Liver (tissue), 9 donors: ENCODE measurements around the gene KRTAP26-1. TPM values are rescaled to one million over a fixed set of nuclear protein-coding genes. Genes with fewer than 3 reads are reported as not detected.

Experiments used
- DNase-seq: peaks from one replicate; pipeline ENCODE4 v3.0.0-alpha.2; 2017; ENCODE audit warnings: low spot score
- H3K27ac ChIP-seq, 2 donors: one replicate each; pipeline ENCODE4 v1.7.0; 2013; ENCODE audit warnings: inconsistent platforms in 2 of 2, low read length in 2 of 2, control low read depth in 1 of 2, low read depth in 1 of 2, mild to moderate bottlenecking in 1 of 2
- H3K27me3 ChIP-seq, 4 donors: one replicate each; pipeline versions ENCODE4 v1.6.1 to v1.7.0; 2013; ENCODE audit warnings: low read length in 3 of 4, inconsistent platforms in 1 of 4, mild to moderate bottlenecking in 1 of 4, moderate library complexity in 1 of 4; ENCODE audit not compliant: control insufficient read depth in 4 of 4, insufficient read depth in 4 of 4
- H3K36me3 ChIP-seq, 4 donors: one replicate each; pipeline versions ENCODE4 v1.6.1 to v1.7.0; 2013; ENCODE audit warnings: low read length in 3 of 4, mild to moderate bottlenecking in 3 of 4, low read depth in 1 of 4, moderate library complexity in 1 of 4; ENCODE audit not compliant: control insufficient read depth in 4 of 4, insufficient read depth in 3 of 4
- H3K4me1 ChIP-seq, 4 donors: one replicate each; pipeline versions ENCODE4 v1.6.1 to v1.7.0; 2013; ENCODE audit warnings: low read length in 3 of 4, mild to moderate bottlenecking in 3 of 4, moderate library complexity in 1 of 4; ENCODE audit not compliant: control insufficient read depth in 4 of 4, insufficient read depth in 4 of 4
- H3K4me3 ChIP-seq, 3 donors: one replicate each; pipeline versions ENCODE4 v1.6.1 to v1.7.0; 2013; ENCODE audit warnings: low read length in 3 of 3, control low read depth in 1 of 3, low read depth in 1 of 3, mild to moderate bottlenecking in 1 of 3
- H3K9ac ChIP-seq, 2 donors: one replicate each; pipeline ENCODE4 v1.7.0; 2013; ENCODE audit warnings: low read length in 2 of 2, mild to moderate bottlenecking in 2 of 2, moderate library complexity in 2 of 2, control low read depth in 1 of 2, low read depth in 1 of 2
- H3K9me3 ChIP-seq, 4 donors: one replicate each; pipeline versions ENCODE4 v1.6.1 to v1.7.0; 2013; ENCODE audit warnings: low read length in 3 of 4; ENCODE audit not compliant: control insufficient read depth in 4 of 4
- FOXA1 ChIP-seq: IDR thresholded peaks from 2 replicates; pipeline ENCODE4 v1.6.1; 2016; ENCODE audit warnings: antibody characterized with exemption
- FOXA2 ChIP-seq: IDR thresholded peaks from 2 replicates; pipeline ENCODE4 v1.6.1; 2016; ENCODE audit warnings: antibody characterized with exemption
- GABPA ChIP-seq, 2 donors: IDR thresholded peaks in 1 of 2; conservative IDR thresholded peaks in 1 of 2; 2 replicates each; pipeline ENCODE4 v1.6.1; 2016; ENCODE audit warnings: antibody characterized with exemption in 2 of 2, mild to moderate bottlenecking in 1 of 2, moderate library complexity in 1 of 2
- HNF4G ChIP-seq: IDR thresholded peaks from 2 replicates; pipeline ENCODE4 v1.6.1; 2016; ENCODE audit warnings: antibody characterized with exemption
- JUND ChIP-seq, 2 donors: IDR thresholded peaks; 2 replicates each; pipeline ENCODE4 v1.6.1; 2016; ENCODE audit warnings: antibody characterized with exemption in 2 of 2
- NR2F2 ChIP-seq: IDR thresholded peaks from 2 replicates; pipeline ENCODE4 v1.6.1; 2016; ENCODE audit warnings: antibody characterized with exemption
- RAD21 ChIP-seq, 2 donors: IDR thresholded peaks; 2 replicates each; pipeline ENCODE4 v1.6.1; 2016; ENCODE audit warnings: antibody characterized with exemption in 2 of 2, mild to moderate bottlenecking in 2 of 2
- RXRA ChIP-seq, 2 donors: IDR thresholded peaks; 2 replicates each; pipeline ENCODE4 v1.6.1; 2017 to 2018; ENCODE audit warnings: antibody characterized with exemption in 2 of 2, mild to moderate bottlenecking in 1 of 2
- TAF1 ChIP-seq: conservative IDR thresholded peaks from 2 replicates; pipeline ENCODE4 v1.6.1; 2016; ENCODE audit warnings: antibody characterized with exemption, mild to moderate bottlenecking
- YY1 ChIP-seq: IDR thresholded peaks from 2 replicates; pipeline ENCODE4 v1.6.1; 2016; ENCODE audit warnings: antibody characterized with exemption, mild to moderate bottlenecking
- WGBS: extraction: QIAGEN DNeasy Blood & Tissue Kit; methylation state at CpG from one replicate; pipeline ENCODE4 v1.1.7; 2013; 5-methylcytosine and 5-hydroxymethylcytosine counted together
- polyA plus RNA-seq, 2 donors: library from polyadenylated mRNA; stranded (reverse) in 1 of 2; unstranded in 1 of 2; fragments of 200-250 nt in 1 of 2; fragments of >200 nt in 1 of 2; fragmentation: Nextera tagmentation in 1 of 2; extraction: Ambion mirVana in 1 of 2; gene quantifications; one replicate each; pipeline versions ENCODE4 v1.2.1 to v1.2.3, GENCODE V29; 2013 to 2015
- total RNA-seq, 2 donors: library from RNA; depleted of rRNA; stranded (reverse); fragments of >200 nt; gene quantifications; one replicate each; pipeline ENCODE4 v1.2.3, GENCODE V29; 2014
- TF ChIP-seq, protein P1 (sequence below): IDR thresholded peaks from 2 replicates; pipeline ENCODE4 v1.6.1; 2016; ENCODE audit warnings: antibody characterized with exemption
- TF ChIP-seq, protein P2 (sequence below): IDR thresholded peaks from 2 replicates; pipeline ENCODE4 v1.6.1; 2016; ENCODE audit warnings: antibody characterized with exemption
- TF ChIP-seq, protein P3 (sequence below): IDR thresholded peaks from 2 replicates; pipeline ENCODE4 v1.6.1; 2016; ENCODE audit warnings: antibody characterized with exemption
- TF ChIP-seq, protein P4 (sequence below): IDR thresholded peaks from 2 replicates; pipeline ENCODE4 v1.6.1; 2016; ENCODE audit warnings: antibody characterized with exemption, mild to moderate bottlenecking
- TF ChIP-seq, protein P5 (sequence below): fragments of 150-350 bp; IDR thresholded peaks from 2 replicates; pipeline ENCODE4 v1.5.1; 2017; ENCODE audit warnings: improper control_type of control experiment, low read depth, low read length; ENCODE audit not compliant: missing input control
- donor health status: healthy.
- donor health status: healthy.
- donor health status: healthy.
- donor health status: healthy.
- donor health status: healthy.

Gene KRTAP26-1
- total and polyA plus RNA-seq, 4 donors = not detected

DNA sequence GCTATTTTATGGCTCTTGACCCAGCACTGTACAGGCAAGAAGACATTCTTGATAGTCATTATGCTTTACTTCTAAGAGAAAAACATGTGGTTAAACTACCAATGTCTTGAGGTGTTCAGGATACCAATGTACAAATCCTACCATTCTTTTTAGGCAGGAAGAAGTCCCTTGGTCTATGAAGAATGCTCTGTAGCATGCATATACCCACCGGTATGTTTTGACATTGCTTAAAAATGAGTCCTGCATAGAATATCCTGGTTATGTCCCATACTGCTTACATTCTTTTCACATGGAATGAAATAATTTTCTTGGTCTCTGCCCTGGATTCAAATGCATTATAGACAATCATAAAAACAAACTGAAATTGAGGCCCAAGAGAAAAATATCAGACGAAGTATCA, 12.6 kb upstream of the KRTAP26-1 start:
- H3K4me3 ChIP-seq = no peak overlapping the region
- TF ChIP-seq, protein P1, sequence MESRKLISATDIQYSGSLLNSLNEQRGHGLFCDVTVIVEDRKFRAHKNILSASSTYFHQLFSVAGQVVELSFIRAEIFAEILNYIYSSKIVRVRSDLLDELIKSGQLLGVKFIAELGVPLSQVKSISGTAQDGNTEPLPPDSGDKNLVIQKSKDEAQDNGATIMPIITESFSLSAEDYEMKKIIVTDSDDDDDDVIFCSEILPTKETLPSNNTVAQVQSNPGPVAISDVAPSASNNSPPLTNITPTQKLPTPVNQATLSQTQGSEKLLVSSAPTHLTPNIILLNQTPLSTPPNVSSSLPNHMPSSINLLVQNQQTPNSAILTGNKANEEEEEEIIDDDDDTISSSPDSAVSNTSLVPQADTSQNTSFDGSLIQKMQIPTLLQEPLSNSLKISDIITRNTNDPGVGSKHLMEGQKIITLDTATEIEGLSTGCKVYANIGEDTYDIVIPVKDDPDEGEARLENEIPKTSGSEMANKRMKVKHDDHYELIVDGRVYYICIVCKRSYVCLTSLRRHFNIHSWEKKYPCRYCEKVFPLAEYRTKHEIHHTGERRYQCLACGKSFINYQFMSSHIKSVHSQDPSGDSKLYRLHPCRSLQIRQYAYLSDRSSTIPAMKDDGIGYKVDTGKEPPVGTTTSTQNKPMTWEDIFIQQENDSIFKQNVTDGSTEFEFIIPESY = no peak
- no peak for TF ChIP-seq GABPA (IDR thresholded peaks at IDR 0.05 in 1 of 2, conservative IDR thresholded peaks at IDR 0.05 in 1 of 2)
- TF ChIP-seq, protein P2, sequence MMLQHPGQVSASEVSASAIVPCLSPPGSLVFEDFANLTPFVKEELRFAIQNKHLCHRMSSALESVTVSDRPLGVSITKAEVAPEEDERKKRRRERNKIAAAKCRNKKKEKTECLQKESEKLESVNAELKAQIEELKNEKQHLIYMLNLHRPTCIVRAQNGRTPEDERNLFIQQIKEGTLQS = no peak
- TF ChIP-seq JUND (IDR thresholded peaks at IDR 0.05) = no peak
- TF ChIP-seq, protein P3, sequence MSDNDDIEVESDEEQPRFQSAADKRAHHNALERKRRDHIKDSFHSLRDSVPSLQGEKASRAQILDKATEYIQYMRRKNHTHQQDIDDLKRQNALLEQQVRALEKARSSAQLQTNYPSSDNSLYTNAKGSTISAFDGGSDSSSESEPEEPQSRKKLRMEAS = no peak
- TF ChIP-seq FOXA2 = no peak
- no peak for TF ChIP-seq HNF4G
- TF ChIP-seq NR2F2 = no peak
- TF ChIP-seq FOXA1 = no peak
- no peak for TF ChIP-seq YY1
- TF ChIP-seq TAF1 = no peak
- TF ChIP-seq RAD21 (IDR thresholded peaks at IDR 0.05) = no peak
- TF ChIP-seq RXRA (IDR thresholded peaks at IDR 0.05) = no peak
- TF ChIP-seq, protein P4, sequence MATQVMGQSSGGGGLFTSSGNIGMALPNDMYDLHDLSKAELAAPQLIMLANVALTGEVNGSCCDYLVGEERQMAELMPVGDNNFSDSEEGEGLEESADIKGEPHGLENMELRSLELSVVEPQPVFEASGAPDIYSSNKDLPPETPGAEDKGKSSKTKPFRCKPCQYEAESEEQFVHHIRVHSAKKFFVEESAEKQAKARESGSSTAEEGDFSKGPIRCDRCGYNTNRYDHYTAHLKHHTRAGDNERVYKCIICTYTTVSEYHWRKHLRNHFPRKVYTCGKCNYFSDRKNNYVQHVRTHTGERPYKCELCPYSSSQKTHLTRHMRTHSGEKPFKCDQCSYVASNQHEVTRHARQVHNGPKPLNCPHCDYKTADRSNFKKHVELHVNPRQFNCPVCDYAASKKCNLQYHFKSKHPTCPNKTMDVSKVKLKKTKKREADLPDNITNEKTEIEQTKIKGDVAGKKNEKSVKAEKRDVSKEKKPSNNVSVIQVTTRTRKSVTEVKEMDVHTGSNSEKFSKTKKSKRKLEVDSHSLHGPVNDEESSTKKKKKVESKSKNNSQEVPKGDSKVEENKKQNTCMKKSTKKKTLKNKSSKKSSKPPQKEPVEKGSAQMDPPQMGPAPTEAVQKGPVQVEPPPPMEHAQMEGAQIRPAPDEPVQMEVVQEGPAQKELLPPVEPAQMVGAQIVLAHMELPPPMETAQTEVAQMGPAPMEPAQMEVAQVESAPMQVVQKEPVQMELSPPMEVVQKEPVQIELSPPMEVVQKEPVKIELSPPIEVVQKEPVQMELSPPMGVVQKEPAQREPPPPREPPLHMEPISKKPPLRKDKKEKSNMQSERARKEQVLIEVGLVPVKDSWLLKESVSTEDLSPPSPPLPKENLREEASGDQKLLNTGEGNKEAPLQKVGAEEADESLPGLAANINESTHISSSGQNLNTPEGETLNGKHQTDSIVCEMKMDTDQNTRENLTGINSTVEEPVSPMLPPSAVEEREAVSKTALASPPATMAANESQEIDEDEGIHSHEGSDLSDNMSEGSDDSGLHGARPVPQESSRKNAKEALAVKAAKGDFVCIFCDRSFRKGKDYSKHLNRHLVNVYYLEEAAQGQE = no peak
- no peaks in the 10 kb centered on the region for H3K36me3 ChIP-seq
- WGBS = 76% methylated on average over 2 of the region's 2 CpGs
- H3K9me3 ChIP-seq = no peaks in the 10 kb centered on the region
- no peak for DNase-seq
- peaks cover 0 to 3% (median 0%) of the 10 kb centered on the region in 4 donors for H3K27me3 ChIP-seq
- no peak overlapping the region for H3K9ac ChIP-seq
- no peak overlapping the region for H3K27ac ChIP-seq
- H3K4me1 ChIP-seq = no peaks in the 10 kb centered on the region

DNA sequence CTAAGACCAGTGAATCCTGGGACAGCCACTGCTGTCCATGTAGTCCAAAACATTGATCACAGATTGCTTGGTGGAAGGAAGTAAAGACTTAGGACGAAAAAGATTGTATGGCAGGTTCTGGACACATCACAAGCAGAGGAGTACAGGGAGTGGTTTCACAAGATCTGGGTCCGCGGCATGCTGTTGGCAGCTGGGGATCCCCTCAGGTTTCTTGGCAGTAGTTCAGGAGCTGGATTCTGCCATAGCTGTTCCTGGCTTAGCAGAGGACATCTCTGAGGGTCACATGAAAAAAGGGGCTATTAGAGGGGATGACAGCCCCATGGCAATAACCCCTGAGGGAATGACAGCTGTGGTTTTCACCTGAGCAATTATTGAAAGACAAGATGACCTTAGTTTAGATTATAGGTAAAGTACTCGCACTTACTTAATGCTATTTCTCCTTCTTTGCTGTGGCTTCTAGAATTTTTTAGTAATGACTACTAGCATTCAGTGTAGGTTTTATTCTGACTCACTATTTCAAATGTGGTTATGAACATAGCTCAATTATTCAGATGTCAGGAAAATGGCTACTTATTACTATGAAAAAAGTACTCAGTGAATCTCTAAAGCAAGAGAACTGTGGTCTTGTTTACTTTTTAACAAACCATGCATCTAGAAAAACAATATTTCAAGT, 9.2 kb upstream of the KRTAP26-1 start:
- Histone ChIP-seq H3K9me3 (peaks cover 0 to 7% (median 1%) of the 10 kb centered on the region in 4 donors), H3K4me1 (no peaks in the 10 kb centered on the region), H3K36me3 (no peaks in the 10 kb centered on the region), H3K27ac (no peak overlapping the region), H3K27me3 (peaks cover 0 to 3% (median 0%) of the 10 kb centered on the region in 4 donors), H3K9ac (no peak overlapping the region), H3K4me3 (no peak overlapping the region)
- DNase-seq = no peak
- WGBS = 74% methylated on average over 4 of the region's 4 CpGs
- TF ChIP-seq FOXA2 (no peak), FOXA1 (no peak)
- TF ChIP-seq, protein P5, sequence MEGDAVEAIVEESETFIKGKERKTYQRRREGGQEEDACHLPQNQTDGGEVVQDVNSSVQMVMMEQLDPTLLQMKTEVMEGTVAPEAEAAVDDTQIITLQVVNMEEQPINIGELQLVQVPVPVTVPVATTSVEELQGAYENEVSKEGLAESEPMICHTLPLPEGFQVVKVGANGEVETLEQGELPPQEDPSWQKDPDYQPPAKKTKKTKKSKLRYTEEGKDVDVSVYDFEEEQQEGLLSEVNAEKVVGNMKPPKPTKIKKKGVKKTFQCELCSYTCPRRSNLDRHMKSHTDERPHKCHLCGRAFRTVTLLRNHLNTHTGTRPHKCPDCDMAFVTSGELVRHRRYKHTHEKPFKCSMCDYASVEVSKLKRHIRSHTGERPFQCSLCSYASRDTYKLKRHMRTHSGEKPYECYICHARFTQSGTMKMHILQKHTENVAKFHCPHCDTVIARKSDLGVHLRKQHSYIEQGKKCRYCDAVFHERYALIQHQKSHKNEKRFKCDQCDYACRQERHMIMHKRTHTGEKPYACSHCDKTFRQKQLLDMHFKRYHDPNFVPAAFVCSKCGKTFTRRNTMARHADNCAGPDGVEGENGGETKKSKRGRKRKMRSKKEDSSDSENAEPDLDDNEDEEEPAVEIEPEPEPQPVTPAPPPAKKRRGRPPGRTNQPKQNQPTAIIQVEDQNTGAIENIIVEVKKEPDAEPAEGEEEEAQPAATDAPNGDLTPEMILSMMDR = no peak
